NCI-H1048 (cell line): ENCODE data around the gene SMIM14.
"Not testable (repeated sequence)": the region's sequence is repeated elsewhere in the genome, so short reads cannot be mapped to it uniquely, and the experiment has no call there.

Experiments
- DNase-seq: peaks from one replicate; lab custom pipeline; 2025; lab: John Stamatoyannopoulos, UW

SMIM14 gene

DNA sequence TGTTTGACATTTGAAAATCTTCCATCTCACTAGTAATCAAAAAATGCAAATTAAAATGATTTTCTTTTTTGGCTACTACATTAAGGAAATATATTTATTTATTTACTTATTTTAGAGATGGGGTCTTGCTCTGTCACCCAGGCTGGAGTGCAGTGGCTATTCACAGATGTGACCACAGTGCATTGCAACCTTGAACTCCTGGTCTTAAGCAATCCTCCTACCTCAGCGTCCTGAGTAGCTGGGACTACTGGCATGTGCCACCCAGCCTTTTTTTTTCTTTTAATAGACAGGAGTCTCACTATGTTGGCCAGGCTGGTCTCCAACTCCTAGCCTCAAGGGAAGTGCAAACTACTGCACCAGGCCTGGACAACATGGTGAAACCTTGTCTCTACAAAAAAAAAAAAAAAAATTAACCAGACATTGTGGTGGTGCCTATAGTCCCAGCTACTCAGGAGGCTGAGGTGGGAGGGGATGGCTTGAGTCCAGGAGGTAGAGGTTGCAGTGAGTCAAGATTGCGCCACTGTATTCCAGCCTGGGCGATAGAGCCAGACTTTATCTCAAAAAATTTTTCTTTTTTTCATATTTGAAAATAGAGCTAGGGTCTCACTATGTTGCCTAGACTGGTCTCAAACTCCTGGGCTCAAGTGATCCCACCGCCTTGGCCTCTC is 4.4 kb upstream of the SMIM14 start:
- DNase-seq: no peak

DNA sequence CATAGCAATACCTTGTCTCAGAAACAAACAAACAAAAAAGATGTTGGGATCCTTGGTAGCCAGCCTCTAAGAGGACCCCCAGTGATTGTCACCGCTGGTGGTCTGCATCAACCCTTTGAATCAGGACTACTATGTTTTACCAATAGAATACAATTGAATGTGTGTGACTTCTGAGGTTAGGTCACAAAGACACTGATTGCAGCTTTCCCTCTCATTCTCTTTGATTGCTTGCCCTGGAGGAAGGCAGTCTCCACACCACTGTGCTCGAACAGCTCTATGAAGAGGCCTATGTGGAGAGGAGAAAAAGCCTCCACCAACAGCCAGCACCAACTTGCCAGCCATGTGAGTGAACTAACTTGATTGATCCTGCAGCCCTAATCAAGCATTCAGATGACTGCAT is 2.8 kb upstream of the SMIM14 start:
- DNase-seq: no peak

DNA sequence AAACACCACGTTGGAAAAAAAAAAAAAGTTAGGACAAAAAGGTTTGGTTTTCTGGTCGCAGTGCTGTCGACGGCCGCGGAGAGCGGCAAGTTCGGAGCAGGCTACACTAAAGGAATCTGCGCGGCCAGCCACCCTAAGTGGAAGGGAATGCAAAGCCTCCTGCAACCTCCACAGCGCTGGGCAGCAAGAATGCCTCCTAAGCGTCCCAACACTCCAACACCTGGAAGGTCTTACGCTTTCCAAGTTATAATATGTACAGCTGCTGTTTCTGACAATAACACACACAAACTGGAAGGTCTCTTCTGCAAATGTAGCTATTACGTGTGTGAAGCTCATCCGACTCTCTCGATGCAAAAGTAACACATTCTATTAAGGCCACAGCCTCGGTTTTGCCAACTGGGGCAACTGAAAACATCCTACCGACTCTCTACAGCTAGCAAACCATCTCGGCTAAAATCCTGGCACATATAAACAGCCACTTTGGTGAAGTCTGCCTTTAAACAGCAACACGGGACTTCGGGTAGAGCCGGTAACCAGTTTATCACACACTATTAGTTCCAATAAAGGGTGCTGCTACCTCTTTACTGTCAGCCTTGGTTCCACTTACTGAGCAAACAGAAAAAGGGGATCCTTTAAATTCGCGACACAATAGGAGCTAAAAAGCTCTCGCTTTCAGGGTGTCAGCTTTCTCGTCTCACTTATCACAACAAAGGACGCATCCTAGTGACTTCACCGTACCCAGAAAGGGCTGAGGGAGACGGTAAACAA is 895 bp downstream of the SMIM14 start:
- no peak for DNase-seq

DNA sequence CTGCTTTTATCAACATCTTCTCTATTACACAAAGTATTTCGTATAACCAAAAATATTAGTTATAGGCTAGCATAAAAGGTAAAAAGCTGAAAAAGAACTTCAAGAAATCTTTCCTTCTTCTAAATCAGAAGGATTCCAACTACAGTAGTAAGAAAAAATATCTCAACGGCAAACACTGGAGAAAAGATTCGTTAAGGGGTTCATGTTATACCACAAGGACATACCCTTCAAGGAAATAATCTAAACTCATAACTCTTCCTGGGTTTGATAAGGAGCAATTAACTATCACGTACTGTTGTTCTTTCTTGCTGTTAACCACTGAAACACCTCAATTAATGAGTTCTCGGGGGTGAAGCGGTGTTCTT is 1.5 kb downstream of the SMIM14 start:
- no peak for DNase-seq

DNA sequence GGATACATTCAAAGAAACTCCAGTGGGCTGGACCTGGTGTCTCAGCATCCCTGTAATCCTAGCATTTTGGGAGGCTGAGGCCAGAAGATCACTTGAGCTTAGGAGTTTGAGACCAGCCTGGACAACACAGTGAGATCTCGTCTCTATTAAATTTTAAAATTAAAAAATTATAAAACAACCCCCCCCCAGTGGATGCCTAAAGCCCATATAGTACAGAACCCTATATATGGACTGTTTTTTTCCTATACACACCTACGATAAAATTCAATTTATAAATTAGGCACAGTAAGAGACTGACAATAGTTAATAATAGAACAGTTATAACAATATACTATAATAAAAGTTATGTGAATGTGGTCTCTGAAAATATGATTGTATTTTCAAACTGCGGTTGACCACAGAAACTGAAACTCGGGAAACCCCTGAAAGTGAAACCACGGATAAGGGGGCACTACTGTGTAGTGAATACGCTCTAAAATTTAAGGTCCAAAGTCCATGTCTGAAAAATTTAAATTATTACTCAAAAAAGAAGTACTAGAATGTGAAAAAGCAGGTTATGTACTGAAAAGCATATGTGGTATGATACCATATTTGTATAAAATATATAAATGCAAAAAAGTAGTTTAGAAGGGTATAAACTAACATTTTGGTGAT is 2.0 kb downstream of the SMIM14 start:
- DNase-seq: no peak

DNA sequence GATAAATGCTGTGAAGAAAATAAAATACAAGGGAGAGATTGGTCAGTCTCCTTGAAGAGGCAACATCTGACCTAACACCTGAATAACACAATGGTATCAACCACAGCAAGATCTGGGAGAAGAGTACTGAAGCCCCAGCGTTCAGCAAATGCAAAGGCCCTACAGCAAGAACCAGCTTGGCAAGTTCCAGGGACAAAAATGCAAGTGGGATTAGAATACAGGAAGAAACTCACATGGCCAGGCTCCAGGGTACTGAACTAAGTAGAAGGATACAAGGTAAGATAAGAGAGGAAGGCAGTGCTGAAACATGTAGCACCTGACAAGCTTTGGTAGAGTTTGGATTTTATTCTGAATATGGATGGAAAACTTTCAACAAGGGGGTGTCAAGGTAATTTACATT is 3.6 kb downstream of the SMIM14 start:
- no peak for DNase-seq

DNA sequence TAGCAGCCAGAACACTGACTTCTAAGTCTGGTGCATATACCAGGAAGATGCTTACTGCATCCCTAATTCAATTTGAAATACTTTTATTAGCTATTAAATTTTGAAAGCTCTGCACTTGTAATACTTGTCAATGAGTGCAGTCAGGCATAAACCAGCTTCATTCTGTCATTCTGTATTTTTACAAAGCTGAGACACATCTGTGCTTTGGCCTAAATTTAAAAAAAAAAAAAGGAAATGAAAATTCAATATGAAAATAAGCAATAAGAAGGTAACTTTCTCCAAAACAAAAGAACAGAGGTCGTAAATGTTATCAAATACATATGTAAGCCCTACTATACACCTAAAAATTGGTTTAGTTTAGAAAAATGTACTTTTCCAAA is 7.0 kb downstream of the SMIM14 start:
- no peak for DNase-seq

DNA sequence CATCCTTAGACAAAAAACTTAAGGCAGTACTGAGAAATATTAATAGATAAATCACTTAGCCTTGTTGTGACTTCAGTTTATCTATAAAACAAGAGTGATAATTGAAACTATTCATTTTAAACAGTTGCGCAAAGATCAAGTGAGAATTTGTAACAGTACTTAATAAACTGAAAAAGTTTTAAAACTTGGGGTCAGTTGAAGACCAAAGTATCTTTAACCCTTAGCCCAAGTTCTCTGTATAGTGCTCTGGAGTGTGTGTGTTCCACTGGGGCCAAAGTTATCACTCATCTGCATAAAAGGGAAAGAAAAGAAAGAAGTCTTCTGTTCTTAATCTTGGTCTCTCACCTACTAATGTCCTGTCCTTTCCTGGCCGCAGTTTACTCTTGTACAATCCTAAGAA is 11.3 kb downstream of the SMIM14 start:
- no peak for DNase-seq

DNA sequence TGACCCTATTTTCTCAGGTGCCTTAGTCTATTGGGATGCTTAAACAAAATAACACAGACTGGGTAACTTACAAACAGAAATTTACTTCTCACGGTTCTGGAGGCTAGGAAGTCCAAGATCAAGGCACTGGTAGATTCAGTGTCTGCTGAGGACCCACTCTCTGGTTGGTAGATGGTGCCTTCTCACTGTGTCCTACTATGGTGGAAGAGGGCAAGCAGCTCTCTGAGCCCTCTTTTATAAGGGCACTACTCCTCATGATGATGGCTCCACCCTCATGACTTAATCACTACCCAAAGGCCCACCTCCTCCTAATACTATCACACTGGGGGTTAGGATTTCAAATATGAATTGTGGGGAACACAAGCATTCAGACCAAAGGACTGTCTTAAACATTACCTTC is 11.8 kb downstream of the SMIM14 start:
- DNase-seq: no peak

DNA sequence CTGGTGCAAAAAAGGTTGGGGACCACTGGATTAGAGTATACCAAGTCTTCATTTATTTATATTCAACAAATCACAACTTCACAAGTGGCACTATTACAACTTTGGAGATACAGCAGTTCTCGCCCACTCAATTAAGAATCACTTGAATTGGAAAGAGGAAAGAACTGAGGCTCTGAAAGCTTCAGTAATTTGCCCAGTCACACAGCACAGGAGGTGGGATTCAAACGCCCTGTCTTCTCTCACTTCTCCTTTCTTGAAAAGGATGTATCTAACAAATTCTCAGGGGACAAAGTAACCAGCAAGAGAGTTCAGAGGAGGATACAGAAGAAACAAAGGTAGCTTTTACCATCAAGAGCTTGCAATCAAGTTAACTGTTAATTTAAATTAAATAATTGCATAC is 12.4 kb downstream of the SMIM14 start:
- no peak for DNase-seq

DNA sequence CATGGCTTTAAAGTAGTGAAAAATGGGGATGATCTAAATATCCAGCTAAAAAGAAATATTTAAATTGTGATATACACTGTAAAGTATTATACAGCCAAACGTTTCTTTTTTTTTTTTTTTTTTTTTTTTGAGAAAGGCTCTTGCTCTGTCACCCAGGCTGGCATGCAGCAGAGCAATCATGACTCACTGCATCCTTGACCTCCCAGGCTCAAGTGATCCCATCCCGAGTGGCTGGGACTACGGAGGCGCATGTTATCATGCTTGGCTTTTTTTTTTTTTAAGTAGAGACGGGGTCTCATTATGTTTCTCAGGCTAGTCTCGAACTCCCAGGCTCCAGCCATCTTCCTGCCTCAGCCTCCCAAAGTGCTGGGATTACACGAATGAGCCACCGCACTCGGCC is 17.1 kb downstream of the SMIM14 start:
- DNase-seq: no peak

DNA sequence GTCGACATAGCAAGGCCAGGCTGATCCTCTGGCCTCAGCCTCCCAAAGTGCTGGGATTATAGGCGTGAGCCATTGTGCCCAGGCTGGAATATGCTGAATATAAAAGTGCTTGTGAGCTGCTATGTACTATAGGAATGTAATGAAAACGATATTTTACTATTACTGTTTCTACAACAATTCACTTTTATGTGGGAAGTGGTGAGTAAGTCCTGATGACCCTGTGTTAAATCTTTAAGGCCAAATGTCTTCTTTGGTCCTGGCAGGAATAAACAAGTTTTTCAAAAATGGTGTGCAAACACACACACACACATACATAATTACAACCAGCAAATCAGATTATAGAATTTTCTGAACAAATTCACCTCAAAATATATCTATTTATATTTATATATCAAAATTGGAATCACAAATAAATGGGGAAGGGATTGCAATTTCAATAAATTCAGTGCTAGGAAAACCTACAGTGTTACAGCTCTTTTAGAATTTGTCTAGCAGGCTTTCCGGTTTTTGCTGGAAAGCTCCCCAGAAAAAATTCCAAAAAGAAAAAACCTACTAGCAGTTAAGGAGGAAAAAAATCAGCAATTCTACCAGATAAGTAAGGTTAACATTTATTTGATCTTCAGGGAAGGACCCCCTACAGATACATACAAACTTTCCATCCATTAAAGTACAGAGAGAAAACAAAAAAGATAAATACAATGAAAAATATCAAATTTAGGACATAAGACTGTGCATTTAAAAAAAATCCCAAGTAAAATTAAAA is 17.9 kb downstream of the SMIM14 start:
- no peak for DNase-seq

DNA sequence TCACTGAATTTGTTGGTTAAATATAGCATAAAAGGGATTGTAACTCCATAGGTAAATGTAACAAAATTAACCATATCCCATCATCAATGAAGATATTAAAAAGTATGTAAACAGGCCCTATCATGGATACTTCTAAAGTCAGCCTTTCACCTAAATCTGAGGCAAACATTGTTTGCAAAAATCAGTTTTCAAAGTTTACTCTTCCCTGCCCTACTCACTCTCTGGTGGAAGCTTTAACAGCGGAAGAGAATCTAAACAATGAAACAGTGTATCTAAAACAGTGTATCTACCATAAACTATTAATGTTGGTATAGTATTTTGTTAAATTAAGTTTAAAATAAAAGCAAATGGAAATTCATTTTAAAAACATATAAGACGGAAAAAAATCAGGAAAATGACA is 21.1 kb downstream of the SMIM14 start:
- DNase-seq: no peak

DNA sequence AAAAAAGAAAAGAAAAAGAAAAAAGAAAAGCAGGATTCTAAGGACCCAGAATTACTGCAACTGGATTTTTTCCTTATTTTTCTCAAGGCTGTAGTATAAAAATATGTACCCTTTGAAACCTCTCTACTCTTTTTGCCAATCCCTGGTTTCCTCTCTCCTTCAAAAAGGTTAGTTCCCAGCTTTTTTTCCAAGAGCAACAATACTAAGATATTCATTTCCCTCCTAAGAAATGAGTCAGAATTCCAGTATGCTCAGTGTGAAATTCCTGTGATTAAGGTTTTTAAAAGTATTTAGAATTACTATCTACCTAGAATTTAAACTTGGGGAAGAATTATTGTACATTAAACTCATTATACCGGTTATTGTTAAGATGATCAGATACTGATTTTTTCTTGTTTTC is 22.0 kb downstream of the SMIM14 start:
- no peak for DNase-seq

DNA sequence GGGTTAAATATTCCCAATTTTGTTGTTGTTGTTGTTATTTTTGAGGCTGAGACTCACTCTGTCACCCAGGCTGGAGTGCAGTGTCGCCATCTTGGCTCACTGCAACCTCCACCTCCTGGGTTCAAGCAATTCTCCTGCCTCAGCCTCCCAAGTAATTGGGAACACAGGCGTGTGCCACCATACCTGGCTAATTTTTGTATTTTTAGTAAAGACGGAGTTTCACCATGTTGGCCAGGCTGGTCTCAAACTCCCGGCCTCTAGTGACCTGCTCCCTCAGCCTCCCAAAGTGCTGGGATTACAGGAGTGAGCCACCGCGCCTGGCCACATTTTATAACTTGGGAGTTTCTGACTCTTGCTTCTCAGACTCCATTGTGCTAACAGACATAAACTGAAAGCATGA is 22.6 kb downstream of the SMIM14 start:
- DNase-seq: not testable (repeated sequence)

DNA sequence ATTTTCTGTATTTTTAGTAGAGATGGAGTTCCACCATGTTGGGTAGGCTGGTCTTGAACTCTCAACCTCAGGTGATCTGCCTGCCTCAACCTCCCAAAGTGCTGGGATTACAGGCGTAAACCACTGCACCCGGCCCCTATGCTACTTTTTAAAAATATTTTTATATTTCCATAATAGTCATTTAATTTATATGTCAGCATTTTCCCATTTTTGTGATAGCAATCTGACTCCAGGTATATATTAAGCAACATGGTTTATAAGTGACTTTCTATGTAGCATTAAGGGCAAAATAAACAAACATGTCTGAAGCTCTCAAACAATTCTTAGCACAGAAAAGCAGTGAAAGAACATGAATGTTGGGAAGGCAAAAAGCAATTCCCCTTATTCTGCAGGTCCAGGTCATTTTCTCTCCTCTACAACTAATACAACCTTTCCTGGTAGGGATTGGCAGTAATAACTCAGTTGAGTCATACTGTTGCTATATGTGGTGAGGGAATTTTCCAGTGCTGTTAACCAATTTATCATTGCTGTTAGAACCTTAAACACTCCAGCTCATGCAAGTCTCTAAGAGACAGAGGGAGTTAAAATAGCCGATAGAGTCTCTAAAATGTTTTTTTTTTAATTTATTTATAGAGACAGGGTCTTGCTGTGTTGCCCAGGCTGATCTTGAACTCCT is 24.0 kb downstream of the SMIM14 start:
- no peak for DNase-seq

DNA sequence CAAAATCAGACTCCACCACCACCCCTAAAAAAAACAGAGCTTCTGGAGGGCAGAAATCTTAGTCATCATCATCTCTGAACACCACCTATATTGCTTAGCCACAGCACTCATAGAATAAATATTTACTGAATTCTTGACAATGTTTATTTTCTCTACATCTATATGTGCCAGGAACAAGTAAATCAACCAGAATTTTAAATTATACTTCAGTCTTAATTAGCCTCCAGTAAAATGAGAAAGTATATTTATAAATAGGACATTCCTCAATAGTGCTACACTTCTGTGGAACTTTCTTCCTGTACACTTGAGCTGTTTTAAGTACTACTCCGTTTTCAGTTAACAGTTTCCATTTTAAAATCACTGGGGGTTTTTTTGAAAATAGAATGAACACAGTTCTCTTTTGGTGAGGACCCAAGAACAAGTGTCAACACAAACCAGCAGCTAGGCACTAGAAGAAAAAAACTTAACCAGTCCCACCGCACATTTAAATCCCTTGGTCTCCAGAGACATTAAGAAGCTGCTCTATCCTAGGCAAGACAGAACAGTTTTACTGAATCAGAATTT is 25.5 kb downstream of the SMIM14 start:
- DNase-seq: no peak

DNA sequence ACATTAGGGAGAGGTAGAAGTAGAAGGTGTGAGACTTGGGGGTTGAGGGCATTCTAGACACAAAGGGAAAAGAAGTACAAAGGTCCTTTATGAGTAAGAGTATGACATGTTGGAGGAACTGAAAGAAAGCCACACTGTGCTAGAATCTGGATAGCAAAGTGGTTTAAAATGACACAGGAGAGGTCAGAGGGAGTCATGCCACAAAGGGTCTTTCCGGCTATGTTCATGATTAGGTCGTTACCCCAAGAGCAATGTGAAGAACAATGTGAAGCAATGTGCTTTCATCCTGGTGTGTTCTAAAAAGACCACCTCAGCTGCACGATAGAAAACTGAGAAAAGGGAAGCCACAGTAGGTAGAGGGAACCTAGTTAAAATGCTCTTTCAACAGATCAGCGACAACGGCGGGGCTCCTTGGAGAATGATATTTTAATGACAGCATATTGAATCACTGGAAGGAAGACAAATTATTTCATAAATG is 29.2 kb downstream of the SMIM14 start:
- no peak for DNase-seq

DNA sequence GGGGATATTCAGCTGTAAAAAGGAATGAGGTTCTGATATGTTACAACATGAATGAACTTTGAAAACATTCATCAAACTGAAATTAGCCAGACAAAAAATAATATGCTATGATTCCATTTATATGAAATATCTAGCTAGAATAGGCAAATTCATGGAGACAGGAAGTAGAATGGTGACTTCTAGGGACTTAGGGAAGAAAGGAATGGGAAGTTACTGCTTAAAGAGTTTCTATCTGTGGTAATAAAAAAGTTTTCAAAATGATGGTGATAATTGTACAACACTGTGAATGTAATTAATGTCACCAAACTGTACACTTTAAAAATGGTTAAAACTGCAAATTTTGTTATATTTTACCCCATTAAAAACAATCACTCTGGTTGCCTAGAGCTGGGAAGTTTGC is 30.2 kb downstream of the SMIM14 start:
- no peak for DNase-seq

DNA sequence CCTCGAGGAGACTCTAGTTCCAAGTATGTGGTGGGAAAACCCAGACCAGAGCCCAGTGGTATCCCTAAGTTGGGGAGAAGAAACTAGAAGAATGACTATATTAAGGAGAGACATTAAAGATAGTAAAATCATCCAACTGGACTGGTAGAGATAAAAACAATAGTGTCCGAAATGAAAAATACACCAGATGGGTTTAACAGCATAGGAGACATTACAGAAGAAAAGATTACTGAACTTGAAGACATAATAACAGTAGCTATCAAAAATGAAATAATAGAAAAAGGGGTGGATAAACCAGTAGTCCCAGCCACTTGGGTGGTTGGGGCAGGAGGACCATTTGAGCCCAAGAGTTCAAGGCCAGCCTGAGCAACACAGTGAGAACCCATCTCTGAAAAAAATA is 31.9 kb downstream of the SMIM14 start:
- no peak for DNase-seq

DNA sequence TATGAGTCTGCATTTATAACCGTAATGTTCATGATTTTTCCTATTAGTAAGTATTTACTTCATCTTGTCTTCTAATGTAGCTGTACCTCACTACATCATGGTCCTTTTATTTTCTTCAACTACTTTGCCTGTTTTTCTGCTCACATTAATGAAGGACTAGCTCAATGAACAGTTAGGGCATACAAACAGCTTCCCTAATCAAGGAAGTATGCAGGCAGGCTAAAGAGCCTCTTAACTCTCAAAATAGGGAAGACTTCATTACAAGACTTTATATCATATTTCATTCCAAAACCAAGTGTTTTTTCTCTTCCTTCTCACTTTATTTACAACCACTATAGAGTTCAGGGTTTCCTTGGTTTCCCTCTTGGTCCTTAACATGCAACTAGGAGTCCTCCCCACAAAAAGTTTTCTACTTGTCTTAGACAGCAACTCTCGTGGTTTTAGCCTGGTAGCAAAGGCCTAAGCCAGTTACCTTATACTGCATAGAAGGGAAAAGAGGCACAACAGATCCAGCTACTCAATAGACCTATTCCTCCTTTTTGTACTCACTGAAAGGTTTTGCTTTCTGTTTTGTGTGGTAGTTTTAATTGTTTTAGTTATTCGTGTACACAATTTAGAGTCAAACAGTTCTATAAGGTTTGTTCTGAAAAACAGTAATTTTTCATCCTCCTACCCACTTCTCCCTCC is 40.8 kb downstream of the SMIM14 start:
- DNase-seq: no peak
